Spinal cord (tissue), 10 donors: Measurements from ENCODE around the gene FER1L5. TPM values are rescaled to one million over a fixed set of nuclear protein-coding genes. Genes with fewer than 3 reads are reported as not detected.
"Not testable (repeated sequence)": the region's sequence is repeated elsewhere in the genome, so short reads cannot be mapped to it uniquely, and the experiment has no call there.

ENCODE experiments used
- DNase-seq, 6 donors: peaks; one replicate each; pipeline versions ENCODE4 v3.0.0 to v3.0.0-alpha.2; 2013 to 2015; ENCODE audit warnings: low spot score in 6 of 6, low read depth in 4 of 6
- H3K27ac ChIP-seq: one replicate; pipeline ENCODE4 v1.5.1; 2013; ENCODE audit warnings: low read depth, low read length, control low read depth
- H3K27me3 ChIP-seq: one replicate; pipeline ENCODE4 v1.6.1; 2013; ENCODE audit warnings: low read length; ENCODE audit not compliant: control insufficient read depth, insufficient read depth
- H3K36me3 ChIP-seq: one replicate; pipeline ENCODE4 v1.6.1; 2013; ENCODE audit warnings: low read length; ENCODE audit not compliant: control insufficient read depth, insufficient read depth
- H3K4me1 ChIP-seq: one replicate; pipeline ENCODE4 v1.6.1; 2013; ENCODE audit warnings: low read length; ENCODE audit not compliant: control insufficient read depth, insufficient read depth
- H3K4me3 ChIP-seq: one replicate; pipeline ENCODE4 v1.5.1; 2013; ENCODE audit warnings: low read depth, low read length, control low read depth
- H3K9me3 ChIP-seq: one replicate; pipeline ENCODE4 v1.6.1; 2013; ENCODE audit warnings: low read length; ENCODE audit not compliant: control insufficient read depth, insufficient read depth
- WGBS: methylation state at CpG from one replicate; pipeline ENCODE4 v1.1.5; 2013; ENCODE audit warnings: missing lambda C conversion rate; ENCODE audit not compliant: insufficient coverage; 5-methylcytosine and 5-hydroxymethylcytosine counted together
- polyA plus RNA-seq, 2 donors: library from polyadenylated mRNA; unstranded; fragments of 120-200 nt; gene quantifications; one replicate each; pipeline ENCODE4 v1.2.1, GENCODE V29; 2013; ENCODE audit not compliant: insufficient read length in 2 of 2
- total RNA-seq, 2 donors: library from RNA; depleted of rRNA in 1 of 2; stranded (reverse); fragments of 120-200 nt in 1 of 2; fragments of >200 nt in 1 of 2; gene quantifications; one replicate each; pipeline versions ENCODE4 v1.2.3 to v1.2.4, GENCODE V29; 2013 to 2014
- donor health status: healthy.

FER1L5 gene
- total and polyA plus RNA-seq, 4 donors: 0.27 to 0.66 (median 0.43) TPM

DNA sequence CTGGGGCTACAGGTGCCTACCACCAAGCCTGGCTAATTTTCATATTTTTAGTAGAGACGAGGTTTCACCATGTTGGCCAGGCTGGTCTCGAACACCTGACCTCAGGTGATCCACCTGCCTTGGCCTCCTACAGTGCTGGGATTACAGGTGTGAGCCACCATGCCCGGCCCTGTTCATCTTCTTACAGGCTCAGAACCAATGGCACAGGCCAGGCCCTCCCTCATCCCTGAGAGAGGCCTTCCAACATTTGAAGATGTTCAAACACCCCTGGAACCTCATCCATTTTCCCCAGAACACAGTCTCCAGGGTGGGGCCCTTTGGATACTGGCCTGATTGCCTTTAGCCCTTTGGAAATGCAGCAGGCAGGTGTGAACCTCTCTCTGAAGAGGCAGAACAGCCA is 23.2 kb downstream of the FER1L5 start:
- WGBS: 95% methylated on average over 3 of the region's 3 CpGs
- H3K36me3 ChIP-seq, H3K9me3 ChIP-seq, H3K4me1 ChIP-seq, DNase-seq, H3K27ac ChIP-seq, H3K27me3 ChIP-seq, H3K4me3 ChIP-seq: not testable (repeated sequence)

- 70% methylated on average over 7 of the region's 11 CpGs for WGBS
- H3K4me3 ChIP-seq: no peak overlapping the region
- H3K27ac ChIP-seq: no peak overlapping the region
- H3K9me3 ChIP-seq: no peaks in the 10 kb centered on the region
- DNase-seq: no peak
- H3K36me3 ChIP-seq: no peaks in the 10 kb centered on the region
- H3K4me1 ChIP-seq: no peaks in the 10 kb centered on the region
- no peaks in the 10 kb centered on the region for H3K27me3 ChIP-seq
Observed at GRCh38 chr2:96668771-96669170, 26.2 kb downstream of the FER1L5 start.

- Histone ChIP-seq H3K4me1 (no peaks in the 10 kb centered on the region), H3K27me3 (no peaks in the 10 kb centered on the region), H3K4me3 (no peak overlapping the region), H3K9me3 (no peaks in the 10 kb centered on the region), H3K27ac (no peak overlapping the region), H3K36me3 (no peaks in the 10 kb centered on the region)
- no peak for DNase-seq
- WGBS: 81% methylated on average over 10 of the region's 15 CpGs
Observed at GRCh38 chr2:96669539-96670215, 27.1 kb downstream of the FER1L5 start.

DNA sequence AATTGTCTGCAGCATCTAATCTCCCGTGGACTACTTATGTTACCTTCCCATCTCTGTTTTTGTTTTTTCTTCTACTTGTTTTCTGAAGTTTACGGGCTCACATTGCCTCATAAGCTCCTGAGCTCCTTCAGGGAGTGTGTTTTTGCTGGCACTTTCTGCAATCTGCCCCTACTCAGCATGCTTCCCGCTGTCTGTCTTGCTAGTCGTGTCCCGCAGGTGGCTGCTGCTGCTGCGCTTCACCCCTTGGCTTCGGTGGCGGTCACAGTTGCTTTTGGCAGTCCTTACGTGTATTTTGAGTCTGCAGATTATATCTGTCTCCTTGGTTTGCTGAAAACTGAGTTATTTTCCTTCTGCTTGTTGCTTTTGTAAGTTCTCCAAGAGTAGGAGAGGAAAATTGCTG is 37.3 kb downstream of the FER1L5 start:
- WGBS: 33% methylated on average over 9 of the region's 9 CpGs
- DNase-seq: peak in 2 of 6 donors; percentile 3 to 75
- no peaks in the 10 kb centered on the region for H3K9me3 ChIP-seq

DNA sequence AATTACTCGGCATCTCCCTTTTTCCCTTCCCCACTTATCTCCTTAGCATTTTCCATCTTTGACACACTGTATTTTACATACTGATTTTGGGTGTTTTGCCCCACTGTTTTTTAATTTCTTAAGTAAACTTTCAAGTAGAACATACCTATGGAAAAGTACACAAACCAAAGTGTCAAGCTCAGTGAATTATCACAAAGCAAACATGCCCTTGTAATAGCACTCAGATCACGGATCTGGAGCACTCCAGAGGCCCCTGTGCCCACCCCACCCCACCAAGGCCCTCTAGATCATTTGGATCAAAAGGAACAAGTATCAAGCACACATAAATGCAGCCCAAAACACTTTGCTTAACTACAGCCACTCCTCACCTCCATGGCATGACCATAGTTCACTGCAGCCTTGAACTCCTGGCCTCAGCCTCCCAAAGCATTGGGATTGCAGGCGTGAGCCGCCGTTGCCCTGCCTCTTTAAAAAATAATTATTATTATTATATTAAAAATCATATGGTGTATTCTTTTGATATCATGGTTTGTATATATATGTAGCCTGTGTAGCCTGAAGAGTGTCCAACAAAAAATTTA is 38.1 kb downstream of the FER1L5 start:
- 60% methylated on average over 1 of the region's 5 CpGs for WGBS

More for the DNA sequence above, 37.3 kb downstream of the FER1L5 start:
- Histone ChIP-seq H3K27me3 (no peaks in the 10 kb centered on the region), H3K36me3 (no peaks in the 10 kb centered on the region), H3K4me1 (peaks cover under 1% of the 10 kb centered on the region), H3K4me3 (no peak overlapping the region), H3K27ac (no peak overlapping the region)

DNA sequence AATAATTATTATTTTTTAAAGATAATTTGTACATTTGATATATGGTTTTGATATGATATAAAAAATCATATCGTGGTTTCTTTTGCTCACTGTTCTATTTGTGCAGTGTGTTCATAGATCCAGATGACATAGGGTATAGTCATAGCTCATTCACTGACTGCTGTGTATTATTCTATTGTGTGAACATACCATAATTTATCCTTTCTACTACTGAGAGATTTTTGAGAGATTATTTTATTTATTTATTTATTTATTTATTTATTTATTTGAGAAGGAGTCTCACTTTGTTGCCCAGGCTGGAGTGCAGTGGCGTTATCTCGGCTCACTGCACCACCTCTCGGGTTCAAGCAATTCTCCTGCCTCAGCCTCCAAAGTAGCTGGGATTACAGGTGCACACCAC is 39.0 kb downstream of the FER1L5 start:
- Histone ChIP-seq H3K4me3 (no peak overlapping the region), H3K4me1 (peaks cover 16% of the 10 kb centered on the region), H3K36me3 (no peaks in the 10 kb centered on the region), H3K27me3 (no peaks in the 10 kb centered on the region), H3K27ac (no peak overlapping the region), H3K9me3 (no peaks in the 10 kb centered on the region)
- 94% methylated on average over 3 of the region's 4 CpGs for WGBS
- DNase-seq: no peak

More for the DNA sequence above, 38.1 kb downstream of the FER1L5 start:
- DNase-seq: no peak
- Histone ChIP-seq H3K27me3 (no peaks in the 10 kb centered on the region), H3K27ac (no peak overlapping the region), H3K36me3 (no peaks in the 10 kb centered on the region), H3K4me1 (peaks cover 9% of the 10 kb centered on the region), H3K9me3 (no peaks in the 10 kb centered on the region), H3K4me3 (no peak overlapping the region)

- DNase-seq: no peak
- Histone ChIP-seq H3K4me3 (no peak overlapping the region), H3K4me1 (peaks cover 16% of the 10 kb centered on the region), H3K9me3 (no peaks in the 10 kb centered on the region), H3K36me3 (no peaks in the 10 kb centered on the region), H3K27me3 (no peaks in the 10 kb centered on the region), H3K27ac (no peak overlapping the region)
- 96% methylated on average over 3 of the region's 5 CpGs for WGBS
Observed at GRCh38 chr2:96683307-96683706, 40.7 kb downstream of the FER1L5 start.

DNA sequence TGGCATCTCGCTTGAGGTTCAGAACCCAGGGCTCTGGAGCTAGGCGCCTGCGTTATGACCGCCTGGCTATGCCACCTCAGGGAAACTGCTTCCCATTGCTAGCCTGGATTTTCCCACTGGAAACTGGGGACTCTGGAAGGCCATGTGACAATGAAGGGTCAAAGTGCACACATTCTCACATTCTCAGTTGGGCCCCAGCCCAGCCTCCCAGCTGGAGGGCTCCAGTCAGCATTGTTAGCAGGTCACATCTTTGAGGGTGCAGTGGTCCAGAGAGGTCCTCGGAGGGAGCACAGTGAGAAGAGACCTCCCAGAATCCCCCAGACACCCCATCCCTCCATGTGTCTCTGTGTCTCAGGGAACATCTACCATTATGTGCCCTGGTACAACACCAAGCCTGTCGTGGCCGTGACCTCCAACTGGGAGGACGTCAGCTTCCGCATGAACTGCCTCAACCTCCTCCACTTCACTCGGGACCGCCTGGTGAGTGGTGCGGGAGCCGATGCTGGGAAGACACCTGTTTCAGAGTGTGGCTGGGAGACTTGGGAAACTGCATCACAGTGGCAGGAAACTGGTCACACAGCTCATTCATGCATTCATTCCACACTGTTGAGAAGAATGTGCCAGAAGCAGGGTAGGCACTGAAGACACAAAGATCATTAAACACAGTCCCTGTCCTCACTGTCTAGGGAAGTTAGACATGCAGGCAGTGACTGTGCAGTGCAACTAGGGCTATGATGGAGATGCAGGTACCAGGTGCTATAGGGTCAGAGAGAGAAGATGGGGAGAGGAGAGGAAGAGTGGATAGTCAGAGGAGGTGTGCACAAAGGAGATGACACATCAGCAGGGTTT is 41.6 kb downstream of the FER1L5 start:
- Histone ChIP-seq H3K4me1 (peaks cover 16% of the 10 kb centered on the region), H3K4me3 (no peak overlapping the region), H3K9me3 (no peaks in the 10 kb centered on the region), H3K36me3 (no peaks in the 10 kb centered on the region), H3K27me3 (no peaks in the 10 kb centered on the region), H3K27ac (no peak overlapping the region)
- whole genome bisulfite sequencing: 65% methylated on average over 13 of the region's 13 CpGs
- no peak for DNase-seq

DNA sequence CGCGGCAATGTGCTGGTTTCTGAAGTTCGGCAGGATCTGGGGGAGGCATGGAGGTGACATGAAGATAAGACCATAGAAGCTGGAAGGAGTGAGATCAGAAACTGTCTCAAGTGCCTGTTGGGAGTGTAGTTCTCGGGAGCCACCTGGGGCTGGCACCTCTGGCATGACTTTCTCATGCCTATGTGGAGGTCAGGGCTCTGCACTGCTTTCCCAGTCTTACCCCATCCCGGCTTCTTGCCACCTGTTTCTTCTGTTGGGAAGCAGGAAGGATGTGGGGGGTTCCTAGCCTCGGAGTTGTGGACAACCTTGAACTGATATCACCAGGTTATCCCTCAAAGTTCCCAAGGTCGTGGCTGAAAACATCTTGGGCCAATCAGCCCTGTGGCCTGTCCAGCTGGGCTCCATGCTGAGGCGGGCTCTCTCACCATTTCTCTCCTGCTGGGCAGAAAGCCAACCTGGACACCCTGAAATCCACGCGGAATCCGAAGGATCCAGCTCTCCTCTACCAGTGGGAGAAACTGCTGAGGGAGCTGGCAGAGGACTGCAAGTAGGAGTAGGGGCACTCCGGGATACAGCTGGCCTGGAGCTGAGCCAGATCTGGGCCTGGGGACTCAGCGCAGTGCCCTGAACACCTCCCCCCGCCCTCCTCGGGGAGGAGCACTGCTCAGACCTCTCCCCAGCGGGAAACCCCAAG is 42.5 kb downstream of the FER1L5 start:
- Histone ChIP-seq H3K27me3 (no peaks in the 10 kb centered on the region), H3K36me3 (no peaks in the 10 kb centered on the region), H3K4me1 (peaks cover 16% of the 10 kb centered on the region), H3K4me3 (no peak overlapping the region), H3K9me3 (no peaks in the 10 kb centered on the region), H3K27ac (no peak overlapping the region)
- 46% methylated on average over 10 of the region's 16 CpGs for WGBS
- peak in 4 of 6 donors; percentile 5 to 69 (median 26) for DNase-seq
